GM19351 (cell line): Measurements from ENCODE around the gene STK32A.
A peak's percentile ranks its signal among the peaks of the same experiment; 100 is the strongest.

ENCODE experiments used
- ATAC-seq: cut with Tn5 transposase; IDR thresholded peaks from one replicate; pipeline ENCODE4 v1.9.1; 2021; ENCODE audit warnings: mild to moderate bottlenecking, moderate library complexity; ENCODE audit not compliant: unreplicated experiment

Gene STK32A

DNA sequence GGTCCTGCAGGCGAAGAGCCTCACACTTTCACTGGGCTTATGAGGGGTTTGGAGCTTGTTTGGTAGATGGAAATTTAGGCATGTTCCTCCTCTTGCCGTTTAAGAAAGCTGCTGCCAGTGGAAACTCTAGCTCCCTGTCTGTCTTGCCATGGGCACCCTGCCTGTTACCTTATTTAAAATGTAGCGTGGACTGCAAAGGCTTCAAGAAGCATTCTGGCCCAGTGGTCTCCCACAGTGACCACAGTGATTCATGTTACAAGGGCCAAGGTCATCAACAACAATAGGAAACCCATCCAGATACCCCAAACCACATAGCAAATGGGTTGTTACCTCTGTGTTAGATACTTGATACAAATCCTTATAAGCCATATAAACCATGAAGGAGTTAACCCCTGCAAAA lies 178.4 kb downstream of the STK32A start:
- ATAC-seq: no peak

DNA sequence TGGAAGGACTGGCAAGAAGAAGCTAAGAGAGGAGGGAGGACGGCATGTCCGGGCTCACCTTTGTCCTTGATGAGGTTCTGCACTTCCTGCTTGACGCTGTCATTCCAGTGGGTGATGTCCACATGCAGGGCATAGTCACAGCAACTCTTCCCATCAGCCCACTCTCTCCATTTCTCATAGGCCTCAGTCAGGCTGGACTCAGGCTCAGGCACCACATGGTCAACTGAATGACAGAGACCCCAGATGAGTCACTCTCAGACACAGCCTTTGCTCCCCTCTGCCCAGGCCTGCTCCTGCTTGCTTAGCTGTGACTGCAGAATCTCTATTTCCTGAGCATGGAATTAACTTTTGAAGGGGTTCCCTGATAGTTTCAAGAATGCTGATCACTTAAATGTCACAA lies 180.8 kb downstream of the STK32A start:
- no peak for ATAC-seq

DNA sequence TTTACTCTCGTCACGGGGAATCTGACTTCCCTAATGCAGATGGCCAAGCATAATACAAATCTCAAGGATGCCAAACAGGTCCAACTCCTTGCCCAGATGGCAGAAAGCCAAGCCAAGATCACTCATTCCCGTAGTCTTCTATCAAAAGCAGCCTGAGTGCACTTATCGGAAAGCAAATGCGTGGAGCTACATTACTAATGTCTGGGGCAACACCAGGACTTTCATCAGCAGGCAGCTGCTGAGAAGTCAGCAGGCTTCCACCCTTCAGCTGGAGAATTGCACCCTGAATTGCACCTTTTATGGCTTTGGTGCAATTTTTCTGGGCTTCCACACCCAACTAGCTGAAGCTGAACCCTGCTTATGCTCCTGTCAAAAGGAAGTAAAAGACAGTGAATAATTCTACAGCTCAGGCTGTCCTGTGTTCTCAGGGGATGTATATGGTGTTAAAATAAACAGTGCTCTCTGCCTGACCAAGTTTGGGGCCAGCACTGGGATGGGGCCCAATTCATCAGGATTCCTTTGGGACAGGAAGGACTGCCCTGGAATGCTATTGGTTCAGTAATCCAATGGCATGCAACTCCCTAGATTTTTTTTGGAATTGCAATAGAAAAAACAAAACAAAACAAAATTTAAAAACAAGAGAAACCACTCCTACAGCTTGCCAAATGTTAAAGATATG lies 182.4 kb downstream of the STK32A start:
- no peak for ATAC-seq

GRCh38 chr5:147418613-147419012 lies 183.8 kb downstream of the STK32A start:
- no peak for ATAC-seq

- no peak for ATAC-seq
Measured at GRCh38 chr5:147426640-147427327, 192.0 kb downstream of the STK32A start.

GRCh38 chr5:147427521-147428401 lies 192.9 kb downstream of the STK32A start:
- no peak for ATAC-seq

DNA sequence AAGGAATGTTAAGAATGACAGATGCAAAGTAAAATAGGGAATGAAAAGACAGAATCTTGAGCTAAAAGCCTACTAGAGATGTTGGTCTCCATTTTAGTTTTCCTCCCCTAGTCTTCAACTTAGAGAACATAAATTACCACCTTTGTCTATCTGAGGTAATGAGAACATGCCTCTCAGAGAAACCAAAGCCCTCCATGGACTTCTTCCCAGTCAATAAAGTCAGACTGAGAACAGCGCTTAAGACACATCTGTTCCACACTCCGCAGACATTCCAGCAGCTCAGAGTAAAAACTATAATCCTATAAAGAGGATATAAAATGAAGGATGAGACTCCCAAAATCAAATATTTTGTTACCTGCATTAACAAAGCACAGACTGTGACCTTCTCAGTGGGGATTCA lies 195.8 kb downstream of the STK32A start:
- no peak for ATAC-seq

GRCh38 chr5:147431586-147431985 lies 196.8 kb downstream of the STK32A start:
- no peak for ATAC-seq

DNA sequence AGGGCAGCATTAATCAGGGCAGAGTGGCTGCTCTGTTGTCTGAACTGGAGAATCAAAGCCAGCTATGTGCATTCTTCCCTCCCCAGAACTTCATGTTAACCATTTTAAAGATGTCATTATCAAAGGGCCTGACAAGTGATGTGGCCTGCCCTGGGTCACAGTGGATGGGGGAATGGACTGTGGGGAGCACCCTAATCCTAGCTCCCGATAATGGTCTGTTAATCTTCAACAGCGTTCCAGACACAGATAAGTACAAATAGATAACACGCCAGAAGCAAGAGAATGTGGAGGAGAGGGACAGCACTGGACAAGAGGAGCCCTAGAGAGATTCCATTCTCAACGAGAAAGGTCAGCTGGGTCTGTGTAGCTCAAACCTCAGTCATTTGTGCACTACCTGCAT lies 197.5 kb downstream of the STK32A start:
- no peak for ATAC-seq

GRCh38 chr5:147434049-147434448 lies 199.2 kb downstream of the STK32A start:
- no peak for ATAC-seq

GRCh38 chr5:147436596-147436995 lies 201.8 kb downstream of the STK32A start:
- peak; percentile 90 for ATAC-seq

- peak; percentile 3 for ATAC-seq
Measured at GRCh38 chr5:147437161-147437596, 202.4 kb downstream of the STK32A start.
